ENCODE data around the gene KRTAP10-4.

The KRTAP10-4 gene

GRCh38 chr21:44592446-44593311 is 19.1 kb downstream of the KRTAP10-4 start, which contains the start of gene KRTAP10-6:
TSS of gene KRTAP10-6 (minus strand) at chr21:44592505. CDS start at chr21:44592484, 21 bp downstream.
- H3K4me3 ChIP-seq (replicated peaks; ENCODE audit: low read depth, low read length) = no peak within 1 kb of the TSS
- H3K36me3 ChIP-seq (ENCODE audit: control insufficient read depth, insufficient read depth, low read length) = no peaks in the 10 kb centered on the region
- DNase-seq (ENCODE audit: extremely low read depth, insufficient read length) = no peak
- TF ChIP-seq CTCF (IDR thresholded peaks at IDR 0.05; ENCODE audit: insufficient read depth, low read length, poor library complexity, severe bottlenecking) = no peak
- H3K27me3 ChIP-seq (replicated peaks; ENCODE audit: control insufficient read depth, insufficient read depth, low read length) = no peaks in the 10 kb centered on the region

- Histone ChIP-seq H3K4me3 (replicated peaks; ENCODE audit: low read depth, low read length) (no peak overlapping the region), H3K36me3 (ENCODE audit: control insufficient read depth, insufficient read depth, low read length) (no peaks in the 10 kb centered on the region), H3K27me3 (replicated peaks; ENCODE audit: control insufficient read depth, insufficient read depth, low read length) (no peaks in the 10 kb centered on the region)
- no peak for DNase-seq (ENCODE audit: extremely low read depth, insufficient read length)
- no peak for TF ChIP-seq CTCF (IDR thresholded peaks at IDR 0.05; ENCODE audit: insufficient read depth, low read length, poor library complexity, severe bottlenecking)
Measured at GRCh38 chr21:44593598-44594405, 20.3 kb downstream of the KRTAP10-4 start.

- no peaks in the 10 kb centered on the region for H3K36me3 ChIP-seq (ENCODE audit: control insufficient read depth, insufficient read depth, low read length)
- no peak overlapping the region for H3K4me3 ChIP-seq (replicated peaks; ENCODE audit: low read depth, low read length)
- no peak for DNase-seq (ENCODE audit: extremely low read depth, insufficient read length)
- no peaks in the 10 kb centered on the region for H3K27me3 ChIP-seq (replicated peaks; ENCODE audit: control insufficient read depth, insufficient read depth, low read length)
- TF ChIP-seq CTCF (IDR thresholded peaks at IDR 0.05; ENCODE audit: insufficient read depth, low read length, poor library complexity, severe bottlenecking) = no peak
Measured at GRCh38 chr21:44594406-44594916, 20.9 kb downstream of the KRTAP10-4 start.

- H3K27me3 ChIP-seq (replicated peaks; ENCODE audit: control insufficient read depth, insufficient read depth, low read length) = no peaks in the 10 kb centered on the region
Measured at GRCh38 chr21:44595524-44595923, 22.0 kb downstream of the KRTAP10-4 start.

More at GRCh38 chr21:44595524-44595923, 22.0 kb downstream of the KRTAP10-4 start:
- TF ChIP-seq CTCF (IDR thresholded peaks at IDR 0.05; ENCODE audit: insufficient read depth, low read length, poor library complexity, severe bottlenecking) = no peak
- Histone ChIP-seq H3K36me3 (ENCODE audit: control insufficient read depth, insufficient read depth, low read length) (no peaks in the 10 kb centered on the region), H3K4me3 (replicated peaks; ENCODE audit: low read depth, low read length) (no peak overlapping the region)
- DNase-seq (ENCODE audit: extremely low read depth, insufficient read length) = no peak
